HepG2 (cell line): Measurements from ENCODE around the gene AGPAT2. TPM values are rescaled to one million over a fixed set of nuclear protein-coding genes. Genes with fewer than 3 reads are reported as not detected.

ENCODE experiments used
- CHD4 ChIP-seq: fragments of 200-600 bp; sonication (generic); IDR thresholded peaks from 2 replicates; pipeline ENCODE4 v1.7.0; 2017; ENCODE audit warnings: mild to moderate bottlenecking, low read length, borderline replicate concordance
- CREM ChIP-seq, 2 experiments: sonication (generic) in 1 of 2; formaldehyde crosslinking in 1 of 2; IDR thresholded peaks; 2 replicates each; pipeline versions ENCODE4 v1.4.0 to v1.6.1; 2016 to 2020; ENCODE audit warnings: antibody characterized with exemption in 1 of 2, mild to moderate bottlenecking in 1 of 2, missing genetic modification reagents in 1 of 2
- PHF8 ChIP-seq: sonication (generic); formaldehyde crosslinking; IDR thresholded peaks from 2 replicates; pipeline ENCODE4 v1.5.0; 2020; ENCODE audit warnings: missing genetic modification reagents
- RORA ChIP-seq: sonication (generic); formaldehyde crosslinking; IDR thresholded peaks from 2 replicates; pipeline ENCODE4 v1.5.0; 2020; ENCODE audit warnings: mild to moderate bottlenecking, missing genetic modification reagents, moderate library complexity
- SP5 ChIP-seq: IDR thresholded peaks from 2 replicates; pipeline ENCODE4 v1.6.1; 2016; ENCODE audit warnings: low read depth, borderline replicate concordance
- TCF7 ChIP-seq: sonication (generic); IDR thresholded peaks from 2 replicates; pipeline ENCODE4 v1.6.1; 2016; ENCODE audit warnings: antibody characterized with exemption, low read depth
- polyA plus RNA-seq, 8 experiments: library from polyadenylated mRNA; depleted of rRNA in 3 of 8; stranded (reverse) in 7 of 8; unstranded in 1 of 8; fragments of >200 nt; fragmentation: Illumina TruSeq in 4 of 8; extraction: Trizol in 4 of 8; gene quantifications; 2 replicates each; pipeline versions ENCODE4 v1.2.1 to v1.2.3, GENCODE V29; 2011 to 2016; ENCODE audit warnings: low read depth in 4 of 8, missing spikeins in 1 of 8, mixed read lengths in 1 of 8; ENCODE audit not compliant: insufficient read depth in 1 of 8
- total RNA-seq, 5 experiments: library from RNA; depleted of rRNA; stranded (reverse); fragments of >200 nt; fragmentation: Illumina TruSeq; extraction: Trizol; gene quantifications; 2 replicates each; pipeline ENCODE4 v1.2.3, GENCODE V29; 2016; ENCODE audit warnings: low read depth in 1 of 5
- TF ChIP-seq, protein P1 (sequence below): sonication (generic); formaldehyde crosslinking; IDR thresholded peaks from 2 replicates; pipeline ENCODE4 v1.5.1; 2020; ENCODE audit warnings: mild to moderate bottlenecking, missing genetic modification reagents, moderate library complexity
- TF ChIP-seq, protein P2 (sequence below): IDR thresholded peaks from 2 replicates; pipeline ENCODE4 v1.6.1; 2016; ENCODE audit warnings: low read depth, missing genetic modification reagents, missing compliant biosample characterization
- TF ChIP-seq, protein P3 (sequence below): fragments of 450-650 bp; IDR thresholded peaks from 2 replicates; pipeline ENCODE4 v1.6.1; 2016
- TF ChIP-seq, protein P4 (sequence below): IDR thresholded peaks from 2 replicates; pipeline ENCODE4 v1.6.1; 2016
- TF ChIP-seq, protein P5 (sequence below): sonication (generic); formaldehyde crosslinking; IDR thresholded peaks from 2 replicates; pipeline ENCODE4 v1.4.0; 2020; ENCODE audit warnings: mild to moderate bottlenecking, missing genetic modification reagents
- TF ChIP-seq, protein P6 (sequence below): sonication (generic); formaldehyde crosslinking; IDR thresholded peaks from 2 replicates; pipeline ENCODE4 v1.8.1; 2023; ENCODE audit warnings: mild to moderate bottlenecking, missing genetic modification reagents

The AGPAT2 gene
- total and polyA plus RNA-seq, 2 of the 13 experiments (the other 11 are each of a cell fraction or from before 2014, with no cell fraction given), result 3.9 to 25.8 TPM

DNA sequence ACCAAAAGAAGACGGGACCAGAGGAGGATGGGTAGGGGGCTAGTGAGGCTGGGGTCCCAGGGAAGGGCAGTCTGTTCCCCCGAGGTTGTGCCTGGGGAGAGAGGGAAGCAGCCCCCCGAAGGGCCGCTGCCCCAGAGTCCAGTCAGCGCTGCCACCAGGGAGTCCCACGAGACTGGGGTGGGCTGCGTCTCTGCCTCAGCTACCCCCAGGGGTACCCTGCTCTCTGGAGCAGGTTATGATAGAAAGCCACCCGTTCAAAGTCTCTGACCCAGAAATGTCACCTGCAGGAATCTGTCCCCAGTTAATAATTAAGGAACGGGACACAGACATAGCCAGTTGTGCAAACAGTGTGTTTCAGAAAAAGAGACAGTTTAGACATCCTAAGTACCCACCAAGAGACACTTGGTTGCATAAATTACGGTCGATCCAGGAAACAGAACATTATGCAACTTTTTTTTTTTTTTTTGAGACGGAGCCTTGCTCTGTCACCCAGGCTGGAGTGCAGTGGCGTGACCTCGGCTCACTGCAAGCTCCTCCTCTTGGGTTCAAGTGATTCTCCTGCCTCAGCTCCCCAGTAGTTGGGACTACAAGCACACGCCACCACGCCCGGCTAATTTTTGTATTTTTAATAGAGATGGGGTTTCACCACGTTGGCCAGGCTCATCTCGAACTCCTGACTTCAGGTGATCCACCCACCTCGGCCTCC is 10.7 kb upstream of the AGPAT2 start (continued):
- TF ChIP-seq, protein P1, sequence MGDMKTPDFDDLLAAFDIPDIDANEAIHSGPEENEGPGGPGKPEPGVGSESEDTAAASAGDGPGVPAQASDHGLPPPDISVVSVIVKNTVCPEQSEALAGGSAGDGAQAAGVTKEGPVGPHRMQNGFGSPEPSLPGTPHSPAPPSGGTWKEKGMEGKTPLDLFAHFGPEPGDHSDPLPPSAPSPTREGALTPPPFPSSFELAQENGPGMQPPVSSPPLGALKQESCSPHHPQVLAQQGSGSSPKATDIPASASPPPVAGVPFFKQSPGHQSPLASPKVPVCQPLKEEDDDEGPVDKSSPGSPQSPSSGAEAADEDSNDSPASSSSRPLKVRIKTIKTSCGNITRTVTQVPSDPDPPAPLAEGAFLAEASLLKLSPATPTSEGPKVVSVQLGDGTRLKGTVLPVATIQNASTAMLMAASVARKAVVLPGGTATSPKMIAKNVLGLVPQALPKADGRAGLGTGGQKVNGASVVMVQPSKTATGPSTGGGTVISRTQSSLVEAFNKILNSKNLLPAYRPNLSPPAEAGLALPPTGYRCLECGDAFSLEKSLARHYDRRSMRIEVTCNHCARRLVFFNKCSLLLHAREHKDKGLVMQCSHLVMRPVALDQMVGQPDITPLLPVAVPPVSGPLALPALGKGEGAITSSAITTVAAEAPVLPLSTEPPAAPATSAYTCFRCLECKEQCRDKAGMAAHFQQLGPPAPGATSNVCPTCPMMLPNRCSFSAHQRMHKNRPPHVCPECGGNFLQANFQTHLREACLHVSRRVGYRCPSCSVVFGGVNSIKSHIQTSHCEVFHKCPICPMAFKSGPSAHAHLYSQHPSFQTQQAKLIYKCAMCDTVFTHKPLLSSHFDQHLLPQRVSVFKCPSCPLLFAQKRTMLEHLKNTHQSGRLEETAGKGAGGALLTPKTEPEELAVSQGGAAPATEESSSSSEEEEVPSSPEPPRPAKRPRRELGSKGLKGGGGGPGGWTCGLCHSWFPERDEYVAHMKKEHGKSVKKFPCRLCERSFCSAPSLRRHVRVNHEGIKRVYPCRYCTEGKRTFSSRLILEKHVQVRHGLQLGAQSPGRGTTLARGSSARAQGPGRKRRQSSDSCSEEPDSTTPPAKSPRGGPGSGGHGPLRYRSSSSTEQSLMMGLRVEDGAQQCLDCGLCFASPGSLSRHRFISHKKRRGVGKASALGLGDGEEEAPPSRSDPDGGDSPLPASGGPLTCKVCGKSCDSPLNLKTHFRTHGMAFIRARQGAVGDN (CRISPR knock-in tag), result peak; percentile 47; the same call in 1 of the 2 replicates
- TF ChIP-seq RORA (CRISPR knock-in tag), result 0 out of 2 replicates have a peak, but pooled peaks have one; percentile 47
- peak; percentile 20; the same call in 1 of the 2 replicates for TF ChIP-seq TCF7
- TF ChIP-seq CREM (IDR thresholded peaks at IDR 0.05), result peak; percentile 73
- TF ChIP-seq CREM (CRISPR knock-in tag; IDR thresholded peaks at IDR 0.05), result no peak
- TF ChIP-seq, protein P2, sequence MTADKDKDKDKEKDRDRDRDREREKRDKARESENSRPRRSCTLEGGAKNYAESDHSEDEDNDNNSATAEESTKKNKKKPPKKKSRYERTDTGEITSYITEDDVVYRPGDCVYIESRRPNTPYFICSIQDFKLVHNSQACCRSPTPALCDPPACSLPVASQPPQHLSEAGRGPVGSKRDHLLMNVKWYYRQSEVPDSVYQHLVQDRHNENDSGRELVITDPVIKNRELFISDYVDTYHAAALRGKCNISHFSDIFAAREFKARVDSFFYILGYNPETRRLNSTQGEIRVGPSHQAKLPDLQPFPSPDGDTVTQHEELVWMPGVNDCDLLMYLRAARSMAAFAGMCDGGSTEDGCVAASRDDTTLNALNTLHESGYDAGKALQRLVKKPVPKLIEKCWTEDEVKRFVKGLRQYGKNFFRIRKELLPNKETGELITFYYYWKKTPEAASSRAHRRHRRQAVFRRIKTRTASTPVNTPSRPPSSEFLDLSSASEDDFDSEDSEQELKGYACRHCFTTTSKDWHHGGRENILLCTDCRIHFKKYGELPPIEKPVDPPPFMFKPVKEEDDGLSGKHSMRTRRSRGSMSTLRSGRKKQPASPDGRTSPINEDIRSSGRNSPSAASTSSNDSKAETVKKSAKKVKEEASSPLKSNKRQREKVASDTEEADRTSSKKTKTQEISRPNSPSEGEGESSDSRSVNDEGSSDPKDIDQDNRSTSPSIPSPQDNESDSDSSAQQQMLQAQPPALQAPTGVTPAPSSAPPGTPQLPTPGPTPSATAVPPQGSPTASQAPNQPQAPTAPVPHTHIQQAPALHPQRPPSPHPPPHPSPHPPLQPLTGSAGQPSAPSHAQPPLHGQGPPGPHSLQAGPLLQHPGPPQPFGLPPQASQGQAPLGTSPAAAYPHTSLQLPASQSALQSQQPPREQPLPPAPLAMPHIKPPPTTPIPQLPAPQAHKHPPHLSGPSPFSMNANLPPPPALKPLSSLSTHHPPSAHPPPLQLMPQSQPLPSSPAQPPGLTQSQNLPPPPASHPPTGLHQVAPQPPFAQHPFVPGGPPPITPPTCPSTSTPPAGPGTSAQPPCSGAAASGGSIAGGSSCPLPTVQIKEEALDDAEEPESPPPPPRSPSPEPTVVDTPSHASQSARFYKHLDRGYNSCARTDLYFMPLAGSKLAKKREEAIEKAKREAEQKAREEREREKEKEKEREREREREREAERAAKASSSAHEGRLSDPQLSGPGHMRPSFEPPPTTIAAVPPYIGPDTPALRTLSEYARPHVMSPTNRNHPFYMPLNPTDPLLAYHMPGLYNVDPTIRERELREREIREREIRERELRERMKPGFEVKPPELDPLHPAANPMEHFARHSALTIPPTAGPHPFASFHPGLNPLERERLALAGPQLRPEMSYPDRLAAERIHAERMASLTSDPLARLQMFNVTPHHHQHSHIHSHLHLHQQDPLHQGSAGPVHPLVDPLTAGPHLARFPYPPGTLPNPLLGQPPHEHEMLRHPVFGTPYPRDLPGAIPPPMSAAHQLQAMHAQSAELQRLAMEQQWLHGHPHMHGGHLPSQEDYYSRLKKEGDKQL (CRISPR knock-in tag), result 0 out of 2 replicates have a peak, but pooled peaks have one; percentile 48
- TF ChIP-seq, protein P3, sequence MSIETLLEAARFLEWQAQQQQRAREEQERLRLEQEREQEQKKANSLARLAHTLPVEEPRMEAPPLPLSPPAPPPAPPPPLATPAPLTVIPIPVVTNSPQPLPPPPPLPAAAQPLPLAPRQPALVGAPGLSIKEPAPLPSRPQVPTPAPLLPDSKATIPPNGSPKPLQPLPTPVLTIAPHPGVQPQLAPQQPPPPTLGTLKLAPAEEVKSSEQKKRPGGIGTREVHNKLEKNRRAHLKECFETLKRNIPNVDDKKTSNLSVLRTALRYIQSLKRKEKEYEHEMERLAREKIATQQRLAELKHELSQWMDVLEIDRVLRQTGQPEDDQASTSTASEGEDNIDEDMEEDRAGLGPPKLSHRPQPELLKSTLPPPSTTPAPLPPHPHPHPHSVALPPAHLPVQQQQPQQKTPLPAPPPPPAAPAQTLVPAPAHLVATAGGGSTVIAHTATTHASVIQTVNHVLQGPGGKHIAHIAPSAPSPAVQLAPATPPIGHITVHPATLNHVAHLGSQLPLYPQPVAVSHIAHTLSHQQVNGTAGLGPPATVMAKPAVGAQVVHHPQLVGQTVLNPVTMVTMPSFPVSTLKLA, result no peak
- TF ChIP-seq, protein P4, sequence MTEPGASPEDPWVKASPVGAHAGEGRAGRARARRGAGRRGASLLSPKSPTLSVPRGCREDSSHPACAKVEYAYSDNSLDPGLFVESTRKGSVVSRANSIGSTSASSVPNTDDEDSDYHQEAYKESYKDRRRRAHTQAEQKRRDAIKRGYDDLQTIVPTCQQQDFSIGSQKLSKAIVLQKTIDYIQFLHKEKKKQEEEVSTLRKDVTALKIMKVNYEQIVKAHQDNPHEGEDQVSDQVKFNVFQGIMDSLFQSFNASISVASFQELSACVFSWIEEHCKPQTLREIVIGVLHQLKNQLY (CRISPR knock-in tag), result 0 out of 2 replicates have a peak, but pooled peaks have one; percentile 33
- TF ChIP-seq, protein P5, sequence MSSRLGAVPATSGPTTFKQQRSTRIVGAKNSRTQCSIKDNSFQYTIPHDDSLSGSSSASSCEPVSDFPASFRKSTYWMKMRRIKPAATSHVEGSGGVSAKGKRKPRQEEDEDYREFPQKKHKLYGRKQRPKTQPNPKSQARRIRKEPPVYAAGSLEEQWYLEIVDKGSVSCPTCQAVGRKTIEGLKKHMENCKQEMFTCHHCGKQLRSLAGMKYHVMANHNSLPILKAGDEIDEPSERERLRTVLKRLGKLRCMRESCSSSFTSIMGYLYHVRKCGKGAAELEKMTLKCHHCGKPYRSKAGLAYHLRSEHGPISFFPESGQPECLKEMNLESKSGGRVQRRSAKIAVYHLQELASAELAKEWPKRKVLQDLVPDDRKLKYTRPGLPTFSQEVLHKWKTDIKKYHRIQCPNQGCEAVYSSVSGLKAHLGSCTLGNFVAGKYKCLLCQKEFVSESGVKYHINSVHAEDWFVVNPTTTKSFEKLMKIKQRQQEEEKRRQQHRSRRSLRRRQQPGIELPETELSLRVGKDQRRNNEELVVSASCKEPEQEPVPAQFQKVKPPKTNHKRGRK (CRISPR knock-in tag), result no peak
- TF ChIP-seq CHD4, result 0 out of 2 replicates have a peak, but pooled peaks have one; percentile 70
- TF ChIP-seq PHF8 (CRISPR knock-in tag), result peak; percentile 35; the same call in 1 of the 2 replicates
- peak; percentile 39; the same call in 1 of the 2 replicates for TF ChIP-seq SP5 (CRISPR knock-in tag)
- TF ChIP-seq, protein P6, sequence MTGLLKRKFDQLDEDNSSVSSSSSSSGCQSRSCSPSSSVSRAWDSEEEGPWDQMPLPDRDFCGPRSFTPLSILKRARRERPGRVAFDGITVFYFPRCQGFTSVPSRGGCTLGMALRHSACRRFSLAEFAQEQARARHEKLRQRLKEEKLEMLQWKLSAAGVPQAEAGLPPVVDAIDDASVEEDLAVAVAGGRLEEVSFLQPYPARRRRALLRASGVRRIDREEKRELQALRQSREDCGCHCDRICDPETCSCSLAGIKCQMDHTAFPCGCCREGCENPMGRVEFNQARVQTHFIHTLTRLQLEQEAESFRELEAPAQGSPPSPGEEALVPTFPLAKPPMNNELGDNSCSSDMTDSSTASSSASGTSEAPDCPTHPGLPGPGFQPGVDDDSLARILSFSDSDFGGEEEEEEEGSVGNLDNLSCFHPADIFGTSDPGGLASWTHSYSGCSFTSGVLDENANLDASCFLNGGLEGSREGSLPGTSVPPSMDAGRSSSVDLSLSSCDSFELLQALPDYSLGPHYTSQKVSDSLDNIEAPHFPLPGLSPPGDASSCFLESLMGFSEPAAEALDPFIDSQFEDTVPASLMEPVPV (CRISPR knock-in tag), result no peak
